ENCODE results near the gene NXPH4.

- no peak for TF ChIP-seq CTCF (IDR thresholded peaks at IDR 0.05)
- no peak for TF ChIP-seq POLR2A (IDR thresholded peaks at IDR 0.05)
Measured at GRCh38 chr12:57209916-57210315, 6.7 kb upstream of the NXPH4 start.
